HG02759 (cell line): ENCODE results near the gene KBTBD8.

ENCODE experiments used
- ATAC-seq: cut with Tn5 transposase; IDR thresholded peaks from one replicate; pipeline ENCODE4 v1.9.1; 2021; ENCODE audit warnings: mild to moderate bottlenecking, moderate library complexity; ENCODE audit not compliant: unreplicated experiment

Gene KBTBD8, protein sequence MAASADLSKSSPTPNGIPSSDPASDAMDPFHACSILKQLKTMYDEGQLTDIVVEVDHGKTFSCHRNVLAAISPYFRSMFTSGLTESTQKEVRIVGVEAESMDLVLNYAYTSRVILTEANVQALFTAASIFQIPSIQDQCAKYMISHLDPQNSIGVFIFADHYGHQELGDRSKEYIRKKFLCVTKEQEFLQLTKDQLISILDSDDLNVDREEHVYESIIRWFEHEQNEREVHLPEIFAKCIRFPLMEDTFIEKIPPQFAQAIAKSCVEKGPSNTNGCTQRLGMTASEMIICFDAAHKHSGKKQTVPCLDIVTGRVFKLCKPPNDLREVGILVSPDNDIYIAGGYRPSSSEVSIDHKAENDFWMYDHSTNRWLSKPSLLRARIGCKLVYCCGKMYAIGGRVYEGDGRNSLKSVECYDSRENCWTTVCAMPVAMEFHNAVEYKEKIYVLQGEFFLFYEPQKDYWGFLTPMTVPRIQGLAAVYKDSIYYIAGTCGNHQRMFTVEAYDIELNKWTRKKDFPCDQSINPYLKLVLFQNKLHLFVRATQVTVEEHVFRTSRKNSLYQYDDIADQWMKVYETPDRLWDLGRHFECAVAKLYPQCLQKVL

GRCh38 chr3:66998113-66998903, at the start of gene KBTBD8:
TSS of gene KBTBD8 (plus strand) at chr3:66998307. CDS start at chr3:66998356, 49 bp downstream.
- peak; percentile 94 for ATAC-seq

DNA sequence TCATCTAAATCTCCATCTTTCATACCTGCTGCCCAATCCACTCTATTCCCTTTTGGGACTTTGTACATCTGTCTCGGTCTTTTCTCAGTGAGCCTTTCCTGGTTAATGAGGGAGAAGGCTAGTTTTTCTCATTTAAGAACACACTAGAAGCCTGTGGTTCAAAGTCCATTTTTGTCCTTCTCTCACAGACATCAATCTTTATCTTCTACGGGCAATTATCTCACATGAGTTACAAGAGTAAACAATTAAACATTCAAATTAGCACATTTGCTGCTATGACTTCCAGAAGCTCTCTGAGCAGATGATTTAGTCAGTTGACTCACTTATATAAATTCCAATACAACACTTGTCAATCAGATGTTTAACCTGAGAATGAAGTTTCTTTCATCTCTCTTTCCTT, 49.3 kb upstream of the KBTBD8 start:
- ATAC-seq = no peak

DNA sequence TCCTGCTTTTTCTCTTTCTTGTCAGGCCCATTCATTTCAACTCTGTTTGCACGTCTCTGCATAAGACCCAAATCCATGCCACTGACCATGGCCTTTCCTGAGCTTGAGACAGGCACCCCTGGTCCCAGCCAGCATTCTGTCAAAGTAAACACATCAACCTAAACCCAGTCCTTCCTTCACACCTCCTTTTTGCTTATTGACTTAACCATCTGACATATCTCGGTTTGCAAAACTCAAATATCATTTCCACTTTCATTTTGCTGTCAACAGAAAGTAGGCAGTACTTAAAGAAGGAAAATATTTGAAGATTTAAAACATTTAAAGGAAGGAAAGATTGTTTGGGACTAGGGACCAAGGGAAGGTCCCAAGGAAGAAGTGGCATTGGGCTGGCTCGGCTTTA, 48.2 kb upstream of the KBTBD8 start:
- no peak for ATAC-seq

GRCh38 chr3:66952357-66952756, 45.8 kb upstream of the KBTBD8 start:
- ATAC-seq = no peak

GRCh38 chr3:66953934-66954445, 44.1 kb upstream of the KBTBD8 start:
- no peak for ATAC-seq

DNA sequence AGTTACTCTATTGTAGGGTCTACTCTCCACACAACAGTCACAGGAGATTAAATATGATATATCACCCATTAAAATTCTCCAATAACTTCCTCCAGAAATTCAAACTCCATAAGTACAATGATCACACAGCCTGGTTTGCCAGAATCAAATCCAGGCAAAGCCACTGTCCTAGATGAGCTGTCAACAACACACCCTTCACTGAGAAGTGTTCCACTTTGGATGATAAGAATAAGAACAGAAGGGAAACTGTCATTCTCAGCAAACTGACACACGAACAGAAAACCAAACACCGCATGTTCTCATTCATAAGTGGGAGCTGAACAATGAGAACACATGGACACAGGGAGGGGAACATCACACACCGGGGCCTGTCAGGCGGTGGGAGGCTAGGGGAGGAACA, 41.4 kb upstream of the KBTBD8 start:
- ATAC-seq = no peak

DNA sequence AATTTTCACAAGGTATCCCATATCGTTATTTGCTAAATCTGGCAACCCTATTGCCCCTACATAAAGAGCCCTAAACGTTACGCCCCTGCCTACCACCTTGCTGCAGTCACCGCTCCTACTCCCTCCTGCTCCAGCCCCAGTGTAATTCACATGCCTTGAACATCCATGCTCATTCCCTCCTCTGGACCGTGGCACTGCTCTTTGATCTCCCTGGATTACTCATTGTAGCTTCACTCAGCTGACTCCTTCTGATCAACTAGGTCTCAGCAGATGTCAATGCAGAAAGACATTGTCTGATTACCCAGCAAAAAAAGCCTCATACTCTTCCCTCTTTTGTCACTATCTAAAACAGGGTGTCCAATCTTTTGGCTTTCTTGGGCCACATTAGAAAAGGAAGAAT, 40.7 kb upstream of the KBTBD8 start:
- ATAC-seq = no peak

DNA sequence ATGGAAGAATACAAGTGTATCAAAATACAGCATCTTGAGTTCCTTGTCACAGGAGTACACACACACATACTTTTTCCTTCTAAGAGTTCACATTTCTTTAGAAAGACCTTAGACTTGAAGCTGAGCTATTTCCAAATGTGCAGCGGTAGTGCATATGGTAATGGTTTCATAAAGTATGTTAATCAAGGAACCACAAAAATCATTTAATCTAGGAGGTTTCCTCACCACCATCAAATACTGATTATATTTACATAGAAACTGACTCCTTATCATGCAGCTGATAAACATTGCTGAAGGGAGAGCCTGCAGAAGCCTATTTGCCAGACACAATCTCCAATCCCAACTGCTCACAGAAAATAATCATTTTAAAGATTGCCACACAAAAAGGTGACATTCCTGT, 40.0 kb upstream of the KBTBD8 start:
- no peak for ATAC-seq

DNA sequence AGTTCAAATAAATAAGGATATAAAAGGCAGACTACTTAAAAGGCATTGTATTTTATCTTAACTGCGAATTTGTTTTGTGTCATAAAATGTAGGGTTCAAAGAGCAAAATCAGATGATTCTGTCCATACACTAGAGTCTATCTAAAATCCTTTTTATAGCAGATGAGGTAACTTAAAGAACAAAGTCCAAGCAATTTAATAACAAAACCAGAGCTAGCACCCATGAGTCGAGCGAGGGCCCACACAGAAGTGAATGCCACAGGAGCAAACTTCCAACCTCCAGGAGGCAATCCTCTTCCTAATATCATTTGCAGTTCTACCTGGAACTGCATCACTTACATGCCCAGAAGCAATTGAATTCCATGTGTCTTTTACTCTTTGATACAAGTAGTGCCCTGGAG, 35.4 kb upstream of the KBTBD8 start:
- no peak for ATAC-seq

DNA sequence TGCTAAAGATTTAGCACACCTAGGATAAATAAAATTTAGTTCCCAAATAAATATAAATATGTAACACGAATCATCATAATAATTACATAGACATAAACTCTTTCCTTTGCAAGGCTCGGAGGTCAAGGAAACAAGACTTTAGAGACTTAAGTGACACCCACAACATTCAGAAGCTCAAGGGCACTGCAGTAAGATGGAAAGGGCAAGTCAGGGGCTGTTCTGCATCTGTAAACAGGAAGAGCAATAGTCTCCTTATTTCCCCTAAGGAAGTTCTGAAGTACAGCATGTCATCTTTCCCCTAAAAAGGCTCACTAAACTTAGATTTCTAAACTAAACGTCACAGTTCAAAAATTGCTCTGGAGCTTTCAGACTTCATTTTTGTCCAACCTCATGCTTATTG, 26.9 kb upstream of the KBTBD8 start:
- no peak for ATAC-seq

DNA sequence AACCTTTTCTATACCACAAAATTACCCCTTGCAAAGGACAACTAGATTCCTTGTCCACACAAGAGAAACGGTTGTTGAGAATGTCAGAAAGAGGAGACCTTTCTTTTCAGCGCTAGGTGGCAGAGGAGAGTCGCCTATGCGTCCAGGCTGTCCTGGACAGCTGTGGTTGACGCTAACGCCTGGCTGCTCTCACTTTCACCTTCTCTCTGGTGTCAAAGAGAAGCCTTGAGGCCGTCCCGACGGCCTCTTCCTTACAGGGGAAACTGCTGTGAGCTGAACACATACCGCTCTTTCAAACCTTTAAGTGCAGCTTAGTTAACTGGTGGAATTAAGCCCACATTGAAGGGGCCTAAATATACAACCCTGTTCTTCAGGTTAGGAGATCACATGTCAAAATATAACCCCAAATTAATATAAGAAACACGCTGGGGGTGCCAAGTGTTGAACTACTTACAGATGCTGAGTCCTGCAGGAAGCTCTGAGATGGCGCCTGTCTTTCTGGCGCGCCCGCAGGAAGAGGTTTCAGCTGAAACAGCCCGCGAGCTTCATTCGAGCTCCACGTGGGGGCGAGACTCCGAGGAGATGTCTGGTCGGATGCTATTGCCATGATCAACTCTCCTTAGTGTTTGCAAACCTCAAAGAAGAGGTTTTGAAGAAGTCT, 26.1 kb upstream of the KBTBD8 start:
- peak; percentile 99 for ATAC-seq

DNA sequence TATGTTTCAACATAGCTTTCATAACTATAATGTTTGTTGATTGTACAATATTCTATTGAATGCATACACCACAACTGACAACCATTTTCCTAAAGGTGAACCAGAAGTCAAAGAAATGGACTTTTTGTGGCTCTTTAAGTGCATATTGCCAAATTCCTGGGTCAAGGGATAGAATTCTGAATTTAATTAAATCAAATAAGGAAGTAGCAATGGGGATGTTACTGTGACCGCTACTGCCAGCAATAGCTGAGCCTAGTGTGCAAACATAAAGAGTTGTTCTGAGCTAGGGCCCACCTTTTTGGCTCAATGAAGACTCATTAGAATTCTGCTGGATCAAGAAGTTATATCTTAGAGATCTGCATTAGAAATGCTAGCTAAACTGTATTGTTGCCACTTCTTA, 17.3 kb upstream of the KBTBD8 start:
- no peak for ATAC-seq

- ATAC-seq = no peak
Measured at GRCh38 chr3:66983101-66983500, 15.0 kb upstream of the KBTBD8 start.

DNA sequence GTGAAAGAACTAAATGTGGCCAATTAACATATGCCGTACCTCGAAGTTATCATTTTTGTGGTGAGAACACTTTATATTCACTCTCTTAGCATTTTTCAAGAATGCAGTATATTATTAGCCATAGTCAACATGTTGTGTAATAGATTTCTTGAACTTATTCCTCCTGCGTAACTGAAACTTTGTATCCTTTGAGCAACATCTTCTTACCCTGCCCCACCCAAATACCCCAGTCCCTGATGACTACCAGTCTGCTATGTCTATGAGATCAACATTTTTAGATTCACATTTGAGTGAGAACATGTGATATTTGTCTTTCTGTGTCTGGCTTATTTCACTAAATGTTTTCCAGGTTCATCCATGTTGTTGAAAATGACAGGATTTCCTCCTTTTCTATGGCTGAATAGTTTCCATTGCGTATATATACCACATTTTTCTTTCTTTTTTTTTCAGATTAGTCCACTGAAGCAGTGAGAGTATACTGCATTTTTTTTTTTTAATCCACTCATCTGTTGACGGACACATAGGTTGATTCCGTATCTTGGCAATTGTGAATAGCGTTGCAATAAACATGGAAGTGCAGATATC, 12.7 kb upstream of the KBTBD8 start:
- no peak for ATAC-seq

GRCh38 chr3:66986406-66986805, 11.7 kb upstream of the KBTBD8 start:
- ATAC-seq = no peak

- no peak for ATAC-seq
Measured at GRCh38 chr3:66989241-66989640, 8.9 kb upstream of the KBTBD8 start.

DNA sequence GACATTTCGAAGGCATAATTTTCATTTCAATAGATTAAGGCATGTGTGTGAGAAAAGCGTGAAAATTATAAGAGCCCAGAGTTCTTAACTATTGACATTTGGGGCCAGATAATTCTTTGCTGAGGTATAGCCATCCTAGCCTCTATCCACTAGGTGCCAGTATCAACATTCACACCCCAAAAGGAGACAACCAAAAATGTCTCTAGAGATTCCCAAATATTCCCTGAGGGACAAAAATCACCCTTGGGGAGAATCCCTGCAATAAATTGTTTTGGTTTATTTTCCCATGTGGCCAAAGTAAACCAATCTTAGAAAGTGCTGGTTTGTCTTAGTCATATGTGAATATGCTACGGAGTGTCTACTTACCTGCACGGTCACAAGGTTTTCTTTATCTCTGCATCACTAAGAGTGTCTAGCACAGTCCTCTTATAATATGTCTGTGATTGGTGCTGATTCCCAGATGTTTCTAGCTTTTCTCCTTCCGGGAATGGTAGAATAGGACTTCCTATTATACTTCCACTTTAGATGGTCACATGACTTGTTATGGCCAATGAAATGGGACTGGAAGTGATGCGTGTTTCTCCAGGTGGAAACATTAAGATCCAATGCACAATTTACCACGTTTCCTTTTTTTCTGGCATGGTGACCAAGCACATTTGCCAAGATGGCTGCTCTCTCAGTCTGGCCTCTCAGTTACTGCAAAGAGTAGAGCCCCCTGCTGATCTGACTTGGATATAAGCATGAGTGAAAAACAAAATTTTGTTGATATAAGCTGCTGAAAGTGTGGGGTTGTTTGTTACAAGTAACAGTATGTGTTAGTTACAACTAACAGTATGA, 8.0 kb upstream of the KBTBD8 start:
- ATAC-seq = peak; percentile 79

- ATAC-seq = no peak
Measured at GRCh38 chr3:66991459-66991858, 6.6 kb upstream of the KBTBD8 start.

DNA sequence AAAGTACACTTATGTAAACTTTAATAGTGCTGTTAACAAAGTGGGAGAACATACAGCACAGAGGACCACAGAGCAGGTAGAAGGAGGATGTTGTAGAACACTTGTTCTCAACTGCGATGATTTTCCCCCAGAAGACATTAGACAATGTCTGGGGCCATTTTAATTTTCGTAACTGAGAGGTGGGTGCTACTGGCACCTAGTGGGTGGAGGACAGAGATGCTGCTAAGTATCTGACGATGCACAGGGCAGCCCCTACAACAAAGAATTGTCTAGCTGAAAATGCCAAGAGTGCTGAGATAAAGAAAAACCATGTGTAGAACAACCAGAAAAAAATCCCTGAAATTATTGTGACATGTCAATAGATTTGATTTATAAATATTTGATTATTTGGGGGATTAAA, 5.0 kb upstream of the KBTBD8 start:
- ATAC-seq = no peak

- ATAC-seq = no peak
Measured at GRCh38 chr3:66994588-66994987, 3.5 kb upstream of the KBTBD8 start.
